AG04449 (cell line): ENCODE results near the gene PIK3R6.
A peak's percentile ranks its signal among the peaks of the same experiment; 100 is the strongest.

Source experiments
- CTCF ChIA-PET: fragments of 350-600 bp; formaldehyde crosslinking; extraction: SDS; loops from one replicate; lab custom pipeline; 2021; ENCODE audit warnings: antibody characterized with exemption; lab: Yijun Ruan, JAX
- POLR2A ChIA-PET: fragments of 400-600, 350-600 bp; formaldehyde crosslinking; extraction: SDS; loops from one replicate; lab custom pipeline; 2020; ENCODE audit warnings: antibody characterized with exemption, inconsistent platforms; lab: Yijun Ruan, JAX
- DNase-seq: peaks from one replicate; pipeline ENCODE4 v3.0.0-alpha.2; 2010; ENCODE audit warnings: low read depth, low spot score
- H3K4me3 ChIP-seq: 2 replicates; pipeline ENCODE4 v1.5.1; 2011; ENCODE audit warnings: low read depth, mild to moderate bottlenecking, control low read depth, low read length
- CTCF ChIP-seq: IDR thresholded peaks from one replicate; pipeline ENCODE4 v1.5.1; 2011; ENCODE audit warnings: mild to moderate bottlenecking, moderate library complexity, low read length, control low read depth, inconsistent platforms; ENCODE audit not compliant: insufficient read depth; ENCODE audit errors: missing control alignments

PIK3R6 gene

GRCh38 chr17:8890671-8891070, 23.2 kb upstream of the PIK3R6 start:
- DNase-seq: no peak
- ChIA-PET CTCF (interaction anchor here (0.9 to 1.4 kb wide), 5 partner anchors 11 to 507 kb away, joined by 3 read pairs; no protein-coding TSS in a partner anchor), POLR2A (no interaction called here)
- H3K4me3 ChIP-seq: no peak overlapping the region
- no peak for TF ChIP-seq CTCF

GRCh38 chr17:8889458-8890210, 22.2 kb upstream of the PIK3R6 start:
- no peak for DNase-seq
- TF ChIP-seq CTCF: no peak
- ChIA-PET POLR2A (no interaction called here), CTCF (interaction anchor here (0.8 to 2.3 kb wide), 9 partner anchors 9 to 640 kb away, joined by 3 to 13 read pairs (median 4); no protein-coding TSS in a partner anchor)
- H3K4me3 ChIP-seq: no peak overlapping the region

GRCh38 chr17:8888704-8889302, 21.3 kb upstream of the PIK3R6 start:
- ChIA-PET POLR2A (no interaction called here), CTCF (interaction anchor here (0.6 to 2.3 kb wide), 14 partner anchors 10 to 640 kb away, joined by 3 to 13 read pairs (median 4); no protein-coding TSS in a partner anchor)
- H3K4me3 ChIP-seq: no peak overlapping the region
- DNase-seq: no peak
- TF ChIP-seq CTCF: no peak

- ChIA-PET CTCF (interaction anchor here (0.6 to 2.3 kb wide), 14 partner anchors 8 to 641 kb away, joined by 3 to 13 read pairs (median 4); no protein-coding TSS in a partner anchor), POLR2A (no interaction called here)
- no peak overlapping the region for H3K4me3 ChIP-seq
- TF ChIP-seq CTCF: peak; percentile 46
- DNase-seq: no peak
Measured at GRCh38 chr17:8887834-8888703, 20.6 kb upstream of the PIK3R6 start.

GRCh38 chr17:8887301-8887700, 19.8 kb upstream of the PIK3R6 start:
- ChIA-PET POLR2A (no interaction called here), CTCF (interaction anchor here (0.8 kb wide), 1 partner anchor 9 kb away, joined by 3 read pairs; no protein-coding TSS in a partner anchor)
- no peak overlapping the region for H3K4me3 ChIP-seq
- no peak for TF ChIP-seq CTCF
- no peak for DNase-seq
